Posterior vena cava (tissue), 2 donors: Measurements from ENCODE around the gene SNAP25. TPM values are rescaled to one million over a fixed set of nuclear protein-coding genes. Genes with fewer than 3 reads are reported as not detected.

Experiments
- DNase-seq: peaks from one replicate; pipeline ENCODE4 v3.0.0-alpha.2; 2020; ENCODE audit warnings: low spot score
- intact Hi-C, 2 donors: fragments of 100-400 bp; cut with DNase I; formaldehyde crosslinking; loops; one replicate each; pipeline versions ENCODE4 v1.14.1 to v1.14.2; 2022 to 2023
- total RNA-seq, 2 donors: library from RNA; stranded (reverse); fragmentation: NEBNext Ultra II Directional; extraction: Animal tissue kit (Norgen Biotek cat#: 25700); gene quantifications; one replicate each; pipeline ENCODE4 v1.2.1, GENCODE V29; 2021
- donor health status: DM: yes; HTN: yes; CAD: no.
- donor health status: DM: yes; HTN: yes; CAD: no.

Gene SNAP25
- total RNA-seq, 2 donors from 2014 or later = 0.37 to 0.62 TPM

DNA sequence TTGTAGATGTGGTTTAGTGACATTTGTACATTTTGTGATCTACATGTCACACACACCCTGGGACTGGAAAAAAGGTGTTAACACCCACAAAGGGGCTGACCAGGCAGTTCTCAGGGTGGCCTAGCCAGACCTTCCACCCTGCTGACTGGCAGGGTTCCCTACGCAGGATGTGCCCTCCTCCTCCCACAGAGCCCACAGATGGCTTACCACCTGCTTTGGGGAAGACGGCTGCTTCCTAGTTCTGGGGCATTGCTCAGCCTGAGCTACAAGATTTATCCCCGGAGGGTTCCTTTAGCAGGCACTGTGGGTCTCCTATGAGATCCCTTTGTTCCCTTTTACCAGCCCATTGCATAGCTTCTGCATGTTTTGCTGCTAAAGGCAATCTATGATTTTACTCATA lies 35.1 kb downstream of the SNAP25 start:
- intact Hi-C loops = no loop called here
- DNase-seq = no peak

DNA sequence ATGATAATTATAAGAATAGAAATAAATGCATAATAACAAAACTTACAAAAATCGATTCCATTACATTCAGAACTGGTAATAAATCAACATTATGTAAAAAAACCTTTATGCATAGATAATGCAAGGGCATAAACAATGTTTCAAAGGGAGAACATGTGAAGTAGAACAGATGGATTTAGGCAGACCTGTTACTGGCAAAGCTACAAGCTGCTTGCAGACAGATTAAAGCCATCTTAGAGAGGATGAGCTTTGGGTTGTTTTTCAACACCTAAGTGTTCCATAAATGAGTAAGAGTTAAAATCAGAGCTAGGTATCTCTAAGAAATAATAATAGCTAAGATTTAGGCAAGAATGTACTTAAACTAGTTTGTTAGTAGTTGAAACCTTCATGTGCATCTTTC lies 37.2 kb downstream of the SNAP25 start:
- no peak for DNase-seq
- intact Hi-C loops = no loop called here

DNA sequence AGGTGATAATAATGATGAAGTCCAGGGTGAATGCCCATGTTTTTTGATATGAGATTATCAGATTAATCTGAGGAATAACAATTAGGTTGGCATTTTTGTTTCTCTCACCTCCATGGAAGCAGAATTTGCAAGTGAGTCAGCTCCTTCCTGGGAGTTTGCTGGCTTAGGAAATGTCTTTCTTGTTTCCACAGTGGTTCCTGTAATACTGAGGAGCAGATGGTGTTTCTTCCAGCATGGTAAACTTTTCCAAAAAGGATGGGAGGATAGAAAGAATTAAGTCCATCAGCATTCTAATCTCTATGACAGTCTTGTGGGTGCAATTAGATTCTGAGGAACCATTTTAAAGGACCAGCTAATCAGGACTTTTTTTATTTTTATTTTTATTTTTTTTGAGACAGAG lies 40.5 kb downstream of the SNAP25 start:
- intact Hi-C loops = no loop called here
- no peak for DNase-seq

DNA sequence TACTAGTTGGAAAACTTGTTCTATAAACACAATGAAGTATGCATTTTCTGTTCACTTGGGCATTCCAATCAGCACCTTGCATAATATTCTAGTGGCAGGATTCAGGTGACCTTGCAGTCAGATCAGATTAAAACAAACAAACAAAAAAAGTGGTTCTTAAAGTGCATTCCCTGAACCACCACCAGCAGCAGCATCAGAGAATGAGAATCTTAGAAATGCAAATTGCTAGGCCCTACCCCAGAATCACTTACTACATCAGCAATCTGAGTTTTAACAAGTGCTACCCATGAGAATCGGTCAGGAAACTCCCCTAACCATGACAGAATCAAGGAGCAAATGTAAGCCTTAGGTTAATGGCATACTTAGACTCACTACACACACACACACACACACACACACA lies 41.7 kb downstream of the SNAP25 start:
- no peak for DNase-seq
- intact Hi-C loops = no loop called here

DNA sequence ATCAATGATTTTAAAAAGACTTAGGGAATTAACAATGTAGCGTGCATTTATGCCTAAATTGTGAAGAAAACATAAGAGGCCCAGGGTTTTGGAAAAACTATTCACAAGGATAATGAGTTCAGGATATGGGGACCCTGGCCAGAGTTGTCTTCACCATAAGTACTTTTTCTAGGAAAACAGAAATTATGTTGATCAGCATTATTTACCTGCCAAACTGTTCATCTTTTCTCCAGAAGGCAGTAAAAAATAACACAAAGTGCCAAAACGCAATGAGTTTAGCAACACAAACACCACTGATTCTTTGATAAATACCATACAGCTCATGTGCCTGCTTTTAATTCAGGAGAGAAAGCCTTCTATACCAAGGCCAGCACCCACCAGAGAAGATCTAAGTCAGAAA lies 43.1 kb downstream of the SNAP25 start:
- intact Hi-C loops = no loop called here
- DNase-seq = no peak

DNA sequence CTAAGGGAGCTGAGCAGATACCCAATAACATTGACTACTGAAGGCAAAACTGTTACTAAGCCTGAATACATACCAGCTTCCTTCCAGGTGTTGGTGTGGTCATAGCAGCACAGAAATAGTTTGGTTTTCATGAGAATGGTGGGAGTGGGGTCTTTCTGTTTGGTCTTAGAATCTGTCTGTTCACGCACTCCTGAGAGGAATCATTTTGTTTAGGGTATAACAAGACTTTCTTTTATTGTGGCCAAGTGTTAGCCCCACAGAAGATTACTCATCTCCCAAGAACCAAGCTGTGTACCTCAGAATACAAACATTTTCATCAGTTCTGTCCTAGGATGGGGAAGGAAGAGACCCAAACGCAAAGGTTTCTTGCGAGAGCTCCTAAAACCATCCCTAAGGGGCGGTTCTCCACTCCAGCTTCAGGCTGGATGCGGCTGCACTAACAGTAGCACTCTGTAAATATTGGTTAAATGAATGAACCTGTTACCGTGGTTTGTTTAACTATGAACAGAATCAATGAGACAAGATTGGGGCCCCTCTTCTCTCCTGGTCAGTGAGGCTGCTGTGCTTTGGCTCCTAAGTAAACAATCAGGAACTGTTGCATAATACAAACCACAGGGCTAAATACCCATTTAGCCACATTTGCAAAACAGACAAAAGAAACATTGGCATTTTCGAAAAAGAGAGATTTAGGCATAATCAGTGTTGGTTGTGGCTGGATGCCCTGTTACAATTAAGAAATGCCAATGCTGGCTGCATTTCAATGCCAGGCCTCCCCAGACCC lies 44.9 kb downstream of the SNAP25 start:
- intact Hi-C loops = no loop called here
- DNase-seq = no peak

DNA sequence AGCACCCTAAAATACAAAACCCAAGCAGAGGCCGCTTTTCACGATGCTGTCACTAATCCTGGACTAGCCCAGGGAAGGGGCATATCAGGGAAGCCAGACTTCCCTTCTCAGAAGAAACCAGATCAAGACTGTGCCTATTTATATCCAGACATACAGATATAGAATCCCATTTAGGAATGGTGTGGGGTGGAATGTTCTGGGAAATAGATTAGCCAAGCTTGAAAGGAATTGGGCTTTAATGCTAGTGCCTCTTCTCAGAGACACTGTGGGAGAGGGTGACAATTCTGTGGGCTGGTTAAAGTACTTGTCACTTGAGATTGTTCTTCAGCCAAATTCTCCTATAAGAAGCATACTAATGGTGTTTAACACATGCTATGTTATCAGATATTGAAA lies 45.5 kb downstream of the SNAP25 start:
- DNase-seq = no peak
- intact Hi-C loops = no loop called here

DNA sequence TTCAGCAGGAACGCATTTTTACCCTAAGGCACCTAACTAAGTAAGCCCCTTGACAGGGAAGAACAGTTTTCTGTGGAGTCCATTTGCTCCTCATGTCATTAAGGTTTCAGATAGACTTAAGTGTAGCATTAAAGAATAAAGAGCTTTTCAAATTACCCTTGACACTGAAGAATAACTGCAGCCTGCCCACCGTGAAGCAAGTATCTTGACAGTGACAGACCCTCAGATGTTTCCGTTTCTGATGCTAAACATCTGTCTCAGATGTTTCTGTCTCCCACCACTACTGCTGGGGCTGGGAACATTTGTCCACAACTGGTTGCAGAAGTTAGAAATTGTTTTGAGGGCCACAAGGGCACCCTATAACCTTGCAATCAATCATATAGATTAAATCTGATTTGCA lies 50.0 kb downstream of the SNAP25 start:
- intact Hi-C loops = no loop called here

DNA sequence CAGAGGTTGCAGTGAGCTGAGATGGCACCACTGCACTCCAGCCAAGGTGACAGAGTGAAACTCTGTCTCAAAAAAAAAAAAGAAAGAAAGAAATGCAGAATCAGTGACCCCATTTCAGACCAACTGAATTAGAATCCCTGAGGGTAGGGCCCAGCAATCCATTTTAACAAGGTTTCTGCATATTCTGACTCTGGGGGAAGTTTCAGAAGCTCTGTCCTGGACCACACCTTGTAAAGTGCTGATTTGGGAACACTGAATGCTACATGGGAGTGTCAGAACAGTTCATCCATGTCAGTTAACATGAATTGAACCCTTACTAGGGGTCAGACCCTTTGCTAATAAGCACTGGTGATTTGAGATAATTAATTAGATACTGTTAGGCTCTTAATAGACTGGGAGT lies 52.0 kb downstream of the SNAP25 start:
- intact Hi-C loops = no loop called here

More for the DNA sequence above, 50.0 kb downstream of the SNAP25 start:
- DNase-seq = no peak

DNA sequence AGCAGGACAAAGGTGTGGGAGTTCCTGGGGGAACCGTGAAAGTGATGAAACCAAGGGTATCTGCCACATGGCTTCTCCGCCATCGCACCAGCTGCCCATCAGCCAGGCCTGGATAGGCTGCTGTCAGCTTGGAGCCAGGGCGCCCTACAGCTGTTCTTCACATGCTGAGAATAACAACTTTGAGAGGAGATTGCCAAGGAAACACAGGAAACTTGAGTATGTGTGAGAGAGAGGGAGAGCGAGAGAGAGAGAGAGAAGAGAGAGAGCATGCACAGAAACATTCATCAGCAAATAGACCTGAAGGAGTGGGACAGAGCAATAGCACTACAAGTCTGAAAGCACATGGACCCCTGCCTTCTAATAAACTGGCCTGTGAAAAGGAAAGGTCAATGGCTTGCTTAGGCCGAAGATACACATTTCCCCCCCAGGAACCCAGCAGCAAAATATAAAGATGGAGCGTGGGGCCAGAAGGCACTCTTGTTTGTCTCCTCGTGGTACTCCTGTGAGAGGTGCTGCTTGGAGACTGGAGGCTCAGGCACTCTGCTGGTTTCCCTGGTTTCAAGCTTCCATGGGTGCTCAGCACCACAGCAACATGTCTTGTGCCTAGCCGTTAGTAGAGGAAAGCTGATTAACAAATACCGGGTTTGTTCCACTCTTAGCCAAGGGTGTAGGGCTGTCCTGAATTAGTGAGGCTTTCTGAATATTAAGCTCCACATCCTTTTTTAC lies 53.0 kb downstream of the SNAP25 start:
- no peak for DNase-seq
- intact Hi-C loops = no loop called here

More for the DNA sequence above, 52.0 kb downstream of the SNAP25 start:
- no peak for DNase-seq

DNA sequence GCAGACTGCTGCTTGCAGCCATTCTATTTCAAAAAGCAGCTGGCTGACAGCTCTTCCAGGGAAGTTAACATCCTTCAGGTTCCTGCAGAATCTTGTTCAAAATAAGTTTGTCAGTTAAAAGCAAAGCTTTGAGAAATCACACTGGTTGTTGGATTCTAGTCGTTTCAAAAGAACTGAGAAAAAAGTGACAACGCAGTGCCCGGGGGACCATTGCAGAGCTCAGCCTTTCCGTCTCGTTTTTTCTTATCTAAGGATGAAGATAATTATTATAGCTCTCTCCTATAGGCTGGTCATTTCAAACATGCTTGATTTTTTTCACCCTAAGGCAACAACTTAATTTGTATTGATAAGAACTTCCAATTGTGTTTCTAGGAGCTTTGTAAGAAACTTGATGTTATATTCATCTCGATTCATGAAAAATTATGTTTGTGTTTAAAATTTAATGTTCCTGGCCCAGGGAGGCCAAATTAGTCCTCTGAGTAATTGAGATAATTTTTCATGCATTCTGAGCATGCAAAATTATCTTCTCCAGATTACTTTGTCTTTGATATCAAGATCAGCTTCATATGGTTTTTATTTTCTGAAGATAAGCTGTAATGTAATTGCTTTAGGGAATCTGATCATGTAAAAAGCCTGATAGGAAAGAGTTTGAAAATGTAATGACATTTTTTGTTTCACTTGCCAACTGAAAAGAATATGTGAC lies 58.4 kb downstream of the SNAP25 start:
- DNase-seq = no peak
- intact Hi-C loops = no loop called here

DNA sequence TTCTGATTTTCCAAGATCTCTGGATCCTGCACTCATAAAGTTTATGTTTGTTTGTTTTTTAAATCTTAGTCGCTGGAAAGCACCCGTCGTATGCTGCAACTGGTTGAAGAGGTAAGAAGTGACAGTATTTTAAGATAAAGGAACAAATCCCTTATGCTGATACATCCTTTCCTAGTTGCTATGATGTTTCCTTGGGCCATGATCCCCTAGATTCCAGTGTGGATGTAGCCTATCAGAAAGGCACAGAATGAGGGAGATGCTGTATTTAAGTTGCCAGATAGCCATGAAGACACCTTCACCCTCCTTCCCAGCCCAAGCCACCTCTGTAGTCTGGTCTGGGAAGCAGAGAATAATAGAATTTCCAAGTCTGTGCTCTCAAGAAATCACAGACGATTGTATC lies 59.0 kb downstream of the SNAP25 start:
- intact Hi-C loops = no loop called here
- no peak for DNase-seq

DNA sequence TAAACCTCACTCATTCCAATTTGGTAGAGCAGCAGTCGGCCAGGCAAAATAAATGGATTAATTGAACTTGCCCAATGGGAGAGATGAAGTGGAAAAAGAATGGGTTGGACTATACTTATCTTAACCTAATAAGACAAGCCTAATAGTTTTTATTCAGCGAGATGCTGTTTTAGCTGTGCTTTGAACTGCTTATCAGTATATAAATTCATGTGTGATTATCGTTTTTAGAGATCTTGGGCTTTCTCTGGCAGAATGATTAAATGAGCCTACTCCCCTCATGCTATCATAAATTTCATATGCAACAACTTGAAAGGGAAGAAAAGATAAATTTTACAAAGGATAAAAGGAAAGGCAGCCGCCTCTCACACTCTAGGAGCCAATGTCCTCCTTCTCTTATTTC lies 59.8 kb downstream of the SNAP25 start:
- intact Hi-C loops = no loop called here
- DNase-seq = no peak

DNA sequence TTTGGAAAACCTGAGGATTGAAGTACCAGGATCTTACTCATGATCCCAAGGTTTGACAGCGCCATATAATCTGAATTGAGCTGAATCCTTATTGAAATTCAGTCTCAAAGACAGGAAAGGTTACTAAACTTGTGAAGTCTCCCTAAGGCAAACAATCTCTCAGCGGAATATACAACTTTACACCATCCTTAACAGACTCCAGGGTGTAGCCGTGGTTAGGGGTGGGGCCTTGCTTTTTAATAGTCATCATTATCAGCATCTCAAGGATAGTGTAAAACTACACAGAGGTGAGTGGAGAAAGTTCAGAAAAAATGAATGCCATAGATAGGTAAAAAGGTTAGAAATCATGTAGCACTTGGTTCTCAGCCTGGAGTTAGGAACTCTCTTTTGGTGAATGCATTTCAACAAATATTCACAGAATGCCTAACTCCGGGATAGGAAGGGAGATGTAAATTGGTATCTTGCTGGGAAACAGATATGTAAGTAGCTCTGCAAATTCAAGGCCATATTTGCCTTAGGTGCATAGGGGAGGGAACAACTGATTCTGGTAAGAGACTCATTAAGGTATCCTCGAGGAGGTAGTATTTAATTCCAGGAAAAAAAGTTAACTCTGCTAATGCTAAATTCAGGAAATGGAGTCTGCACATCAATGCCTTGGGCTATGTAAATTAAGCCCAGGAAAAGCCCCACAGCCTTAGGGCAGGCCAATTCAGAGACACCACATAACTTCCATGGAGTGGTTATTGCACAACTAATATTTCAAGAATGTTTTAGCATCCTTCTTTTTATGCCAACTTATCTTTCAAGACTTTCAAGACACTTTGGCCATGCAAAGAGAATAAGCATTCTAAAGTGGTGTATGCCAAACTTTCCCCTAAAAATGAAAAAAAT lies 61.6 kb downstream of the SNAP25 start:
- DNase-seq = no peak
- intact Hi-C loops = no loop called here

DNA sequence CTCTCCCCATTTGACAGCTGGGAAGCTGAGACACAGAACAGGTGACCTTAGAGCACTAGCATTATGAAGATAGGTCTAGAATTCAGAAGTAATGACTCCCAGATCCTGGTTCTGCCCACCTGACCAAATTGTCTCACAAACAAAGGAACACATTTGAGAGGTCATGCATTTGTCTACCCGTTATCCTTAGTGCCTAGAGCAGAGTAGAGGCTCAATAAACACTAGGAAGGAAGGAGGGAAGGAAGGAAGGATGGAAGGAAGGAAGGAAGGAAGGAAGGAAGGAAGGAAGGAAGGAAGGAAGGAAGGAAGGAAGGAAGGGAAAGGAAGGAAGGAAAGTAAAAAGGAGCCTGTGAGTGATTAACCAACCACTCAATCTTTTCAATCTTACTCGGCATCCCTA lies 63.3 kb downstream of the SNAP25 start:
- DNase-seq = no peak
- intact Hi-C loops = no loop called here

DNA sequence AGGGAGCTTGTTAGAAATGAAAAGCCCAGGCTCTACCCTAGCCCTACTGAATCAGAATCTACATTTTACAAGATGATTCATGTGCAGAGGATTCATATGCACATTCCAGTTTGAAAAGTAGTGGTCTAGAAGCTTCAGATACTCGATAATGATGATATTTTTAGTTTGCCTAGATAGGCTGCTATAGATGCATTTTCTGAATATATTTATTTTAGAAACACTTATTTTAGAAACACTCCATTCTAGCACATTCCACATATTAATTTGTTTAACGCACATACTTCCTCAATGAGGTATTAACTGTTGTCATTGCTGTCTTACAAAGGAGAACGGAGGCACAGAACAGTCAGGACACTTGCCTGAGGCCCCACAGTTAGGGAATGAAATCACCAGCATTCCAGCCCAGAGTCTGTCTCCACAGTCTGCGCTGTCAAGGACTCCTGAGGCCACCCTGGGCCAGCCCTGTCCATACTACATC lies 64.4 kb downstream of the SNAP25 start:
- no peak for DNase-seq
- intact Hi-C loops = no loop called here

DNA sequence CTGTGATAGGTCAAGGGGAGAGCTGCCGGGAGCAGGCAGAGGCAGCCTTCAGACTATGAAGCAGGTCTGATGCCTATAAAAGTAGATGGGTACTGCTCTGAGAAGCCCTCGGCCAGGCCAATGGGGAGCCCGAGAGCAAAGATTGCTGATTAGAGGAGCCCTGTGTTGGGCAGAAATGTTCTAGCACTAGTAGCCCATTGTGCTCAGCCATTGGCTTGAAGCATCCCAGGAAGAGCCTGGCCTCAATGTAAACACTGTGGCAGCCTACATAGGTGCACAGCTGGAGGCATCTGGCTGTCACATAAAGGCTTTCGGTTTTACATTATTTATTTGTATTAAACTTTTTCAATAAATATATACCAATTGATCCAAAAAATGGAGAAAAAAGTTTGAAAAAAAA lies 67.7 kb downstream of the SNAP25 start:
- intact Hi-C loops = no loop called here
- DNase-seq = no peak

DNA sequence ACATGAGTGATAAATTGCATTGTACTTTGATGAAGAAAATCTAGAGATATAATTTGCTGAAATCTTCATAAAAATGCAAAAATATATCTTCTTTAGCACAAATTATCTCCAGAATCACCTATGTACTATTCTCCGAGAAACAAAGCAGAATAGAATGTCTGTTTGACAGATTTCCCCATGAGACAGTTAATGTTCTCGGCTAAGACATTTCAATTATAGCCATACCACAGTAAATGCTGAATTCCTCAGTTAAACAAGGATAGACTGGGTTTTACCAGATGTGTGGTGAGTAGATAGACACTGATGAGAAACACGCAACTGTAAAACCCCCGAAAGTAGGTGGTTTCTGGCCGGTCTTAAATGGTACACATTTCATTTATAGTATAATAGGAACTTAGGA lies 69.8 kb downstream of the SNAP25 start:
- no peak for DNase-seq
- intact Hi-C loops = no loop called here

DNA sequence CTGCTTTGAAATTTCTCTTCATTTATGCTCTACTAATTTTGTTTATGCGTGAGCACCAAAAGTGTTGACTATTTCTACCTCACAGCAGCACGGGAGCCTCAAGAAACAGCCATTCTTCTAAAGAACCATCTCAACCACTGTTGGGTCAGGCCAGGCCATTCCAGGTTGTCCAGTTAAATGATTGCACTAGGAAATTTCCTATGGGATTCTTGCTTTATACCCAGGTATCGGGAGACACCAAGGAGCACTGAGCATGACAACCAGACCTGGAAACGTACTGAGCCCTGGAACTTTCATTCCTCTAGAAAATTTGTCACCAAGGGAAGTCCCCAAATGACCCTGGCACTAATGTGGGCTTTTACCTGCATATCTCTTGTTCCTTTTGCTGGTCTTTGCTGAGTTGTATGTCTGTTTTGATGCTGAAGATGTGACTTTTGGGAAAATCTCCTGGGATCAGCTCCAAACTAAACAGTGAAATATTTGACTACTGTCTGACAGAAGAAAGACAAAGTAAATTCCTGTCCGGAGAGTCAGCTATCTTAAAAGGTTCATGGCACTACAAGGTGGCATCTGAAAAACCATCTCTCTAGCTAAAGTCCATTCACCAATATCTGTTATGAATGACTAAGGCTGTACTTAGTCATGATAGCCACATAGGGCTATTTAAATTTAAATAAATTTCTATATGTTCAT lies 70.5 kb downstream of the SNAP25 start:
- no peak for DNase-seq
- intact Hi-C loops = no loop called here
